CD1c-positive myeloid dendritic cell (primary cell): ENCODE data around the gene PRDX5.
A peak's percentile ranks its signal among the peaks of the same experiment; 100 is the strongest.

ENCODE experiments used
- DNase-seq: peaks from one replicate; pipeline ENCODE4 v3.0.0-alpha.2; 2016; ENCODE audit errors: extremely low spot score

PRDX5 gene

GRCh38 chr11:64324692-64325469, 7.0 kb downstream of the PRDX5 start:
- no peak for DNase-seq

GRCh38 chr11:64327375-64327774, 9.5 kb downstream of the PRDX5 start:
- DNase-seq, result no peak

GRCh38 chr11:64327993-64328392, 10.1 kb downstream of the PRDX5 start:
- no peak for DNase-seq

- DNase-seq, result no peak
Observed at GRCh38 chr11:64330888-64331287, 13.0 kb downstream of the PRDX5 start.

GRCh38 chr11:64331569-64332371, 13.8 kb downstream of the PRDX5 start:
- peak; percentile 94 for DNase-seq

GRCh38 chr11:64333556-64333955, 15.6 kb downstream of the PRDX5 start:
- no peak for DNase-seq

GRCh38 chr11:64334764-64335735, 17.1 kb downstream of the PRDX5 start:
- peak; percentile 75 for DNase-seq

- no peak for DNase-seq
Observed at GRCh38 chr11:64337538-64338249, 19.8 kb downstream of the PRDX5 start.

GRCh38 chr11:64338716-64339115, 20.8 kb downstream of the PRDX5 start:
- DNase-seq, result no peak

- DNase-seq, result no peak
Observed at GRCh38 chr11:64339286-64339685, 21.4 kb downstream of the PRDX5 start.

- DNase-seq, result peak; percentile 80
Observed at GRCh38 chr11:64339754-64340408, 22.0 kb downstream of the PRDX5 start, which contains the start of gene CCDC88B. TSS of gene CCDC88B (plus strand) at chr11:64340204. CDS start at chr11:64340267, 63 bp downstream.

- DNase-seq, result peak; percentile 63
Observed at GRCh38 chr11:64340671-64341335, 22.9 kb downstream of the PRDX5 start.

- DNase-seq, result no peak
Observed at GRCh38 chr11:64341429-64341828, 23.5 kb downstream of the PRDX5 start.

GRCh38 chr11:64341851-64342791, 24.2 kb downstream of the PRDX5 start:
- DNase-seq, result peak; percentile 91

GRCh38 chr11:64342869-64343745, 25.2 kb downstream of the PRDX5 start:
- DNase-seq, result no peak

- DNase-seq, result no peak
Observed at GRCh38 chr11:64343767-64344559, 26.0 kb downstream of the PRDX5 start.

- DNase-seq, result no peak
Observed at GRCh38 chr11:64344787-64345186, 26.9 kb downstream of the PRDX5 start.
